Measurements from ENCODE around the gene OXCT1. TPM values are rescaled to one million over a fixed set of nuclear protein-coding genes. Genes with fewer than 3 reads are reported as not detected.

OXCT1 gene
- total and polyA plus RNA-seq, 2 of the 13 experiments (the other 11 are each of a cell fraction or from before 2014, with no cell fraction given) = 0.92 to 4.7 TPM

DNA sequence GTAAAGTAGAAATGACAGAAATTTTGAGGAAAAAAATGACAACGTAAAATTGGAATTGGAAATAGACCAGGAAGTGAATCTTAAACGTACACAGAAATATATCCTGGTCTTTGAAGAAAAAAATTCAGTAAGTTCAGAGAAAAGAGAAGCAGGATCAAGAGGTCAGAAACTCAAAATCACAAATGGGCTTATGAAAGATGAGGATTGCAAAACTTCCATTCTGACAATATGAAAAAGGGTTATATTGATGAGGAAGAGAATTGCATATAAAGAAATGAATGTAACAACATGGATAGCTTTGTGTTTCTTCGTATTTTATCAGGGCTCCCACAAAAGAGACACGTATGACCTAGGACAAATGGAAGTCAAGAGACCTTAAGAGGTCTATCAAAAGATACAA, 58.1 kb downstream of the OXCT1 start:
- no peaks in the 10 kb centered on the region for H3K36me3 ChIP-seq (replicated peaks in 1 of 2; ENCODE audit: control insufficient read depth in 1 of 2, insufficient read depth in 2 of 2, low read length in 2 of 2)
- H3K4me1 ChIP-seq (ENCODE audit: insufficient read depth, low read length) = no peaks in the 10 kb centered on the region
- no peaks in the 10 kb centered on the region for H4K20me1 ChIP-seq (ENCODE audit: insufficient read depth, low read length)
- CTCF ChIA-PET (ENCODE audit: low intra/inter-chr PET ratio, low total read pairs) = no interaction called here
- no peak overlapping the region for H3K9ac ChIP-seq (ENCODE audit: insufficient read depth, low read depth, low read length)
- FAIRE-seq (no peak), DNase-seq (ENCODE audit: low spot score) (no peak), ATAC-seq (no peak)
- no peaks in the 10 kb centered on the region for H3K9me3 ChIP-seq (ENCODE audit: low read length)
- no TSS peak for BruUV-seq (replicated peaks)
- 42% methylated on average over 4 of the region's 4 CpGs for WGBS (ENCODE audit: low lambda C conversion rate)
- POLR2A ChIA-PET = no interaction called here
- no peak for TF ChIP-seq ZNF83 (CRISPR knock-in tag; IDR thresholded peaks at IDR 0.05; ENCODE audit: borderline replicate concordance)
- TF ChIP-seq MLLT10 (CRISPR knock-in tag; IDR thresholded peaks at IDR 0.05) = no peak
- TF ChIP-seq ZNF660 (CRISPR knock-in tag; IDR thresholded peaks at IDR 0.05; ENCODE audit: borderline replicate concordance, low read depth) = no peak
- no peak for TF ChIP-seq ZNF644 (CRISPR knock-in tag; IDR thresholded peaks at IDR 0.05; ENCODE audit: low read depth)
- TF ChIP-seq, protein P1, sequence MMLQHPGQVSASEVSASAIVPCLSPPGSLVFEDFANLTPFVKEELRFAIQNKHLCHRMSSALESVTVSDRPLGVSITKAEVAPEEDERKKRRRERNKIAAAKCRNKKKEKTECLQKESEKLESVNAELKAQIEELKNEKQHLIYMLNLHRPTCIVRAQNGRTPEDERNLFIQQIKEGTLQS (CRISPR knock-in tag; IDR thresholded peaks at IDR 0.05) = no peak
- TF ChIP-seq ZSCAN20 (CRISPR knock-in tag; IDR thresholded peaks at IDR 0.05; ENCODE audit: borderline replicate concordance) = no peak
- no peak for TF ChIP-seq ZNF570 (CRISPR knock-in tag; IDR thresholded peaks at IDR 0.05; ENCODE audit: borderline replicate concordance)
- TF ChIP-seq MAZ (IDR thresholded peaks at IDR 0.05; ENCODE audit: borderline replicate concordance, low read depth, low read length) = no peak
- TF ChIP-seq MAZ (CRISPR knock-in tag; IDR thresholded peaks at IDR 0.05; ENCODE audit: low read depth) = no peak
- H2AFZ ChIP-seq (ENCODE audit: low read length) = no peak overlapping the region
- no peak overlapping the region for H3K4me3 ChIP-seq (replicated peaks in 1 of 3; ENCODE audit: insufficient read depth in 1 of 3, low read depth in 2 of 3, low read length in 3 of 3)
- intact Hi-C loops (cut with micrococcal nuclease; ENCODE audit: unreplicated experiment) (no loop called here), in situ Hi-C loops (cut with HindIII; ENCODE audit: extremely low pct_ligation_motif_present, low pct_unique_long_range_greater_than_20kb) (no loop called here)
- no peak overlapping the region for H3K4me2 ChIP-seq (ENCODE audit: low read depth, low read length)
- no peaks in the 10 kb centered on the region for H3K79me2 ChIP-seq (ENCODE audit: insufficient read depth, low read length)
- no peak overlapping the region for H3K27ac ChIP-seq (ENCODE audit: extremely low read length, insufficient read depth, low read length)
- no peaks in the 10 kb centered on the region for H3K27me3 ChIP-seq (ENCODE audit: control insufficient read depth in 1 of 2, insufficient read depth in 2 of 2, low read length in 2 of 2)

GRCh38 chr5:41809128-41809527, 61.1 kb downstream of the OXCT1 start:
- 58% methylated on average over 1 of the region's 1 CpG for WGBS (ENCODE audit: low lambda C conversion rate)
- no peaks in the 10 kb centered on the region for H3K27me3 ChIP-seq (ENCODE audit: control insufficient read depth in 1 of 2, insufficient read depth in 2 of 2, low read length in 2 of 2)
- CTCF ChIA-PET (ENCODE audit: low intra/inter-chr PET ratio, low total read pairs) = no interaction called here
- FAIRE-seq (no peak), ATAC-seq (no peak), DNase-seq (ENCODE audit: low spot score) (no peak)
- POLR2A ChIA-PET = no interaction called here
- BruUV-seq (replicated peaks) = no TSS peak
- H3K4me3 ChIP-seq (replicated peaks in 1 of 3; ENCODE audit: insufficient read depth in 1 of 3, low read depth in 2 of 3, low read length in 3 of 3) = no peak overlapping the region
- in situ Hi-C loops (cut with HindIII; ENCODE audit: extremely low pct_ligation_motif_present, low pct_unique_long_range_greater_than_20kb) (no loop called here), intact Hi-C loops (cut with micrococcal nuclease; ENCODE audit: unreplicated experiment) (no loop called here)
- H3K4me1 ChIP-seq (ENCODE audit: insufficient read depth, low read length) = no peaks in the 10 kb centered on the region
- H3K27ac ChIP-seq (ENCODE audit: extremely low read length, insufficient read depth, low read length) = no peak overlapping the region
- no peak overlapping the region for H3K9ac ChIP-seq (ENCODE audit: insufficient read depth, low read depth, low read length)
- no peaks in the 10 kb centered on the region for H3K9me3 ChIP-seq (ENCODE audit: low read length)
- no peak for TF ChIP-seq POGK (CRISPR knock-in tag; conservative IDR thresholded peaks at IDR 0.05)
- no peak for TF ChIP-seq HES4 (CRISPR knock-in tag; IDR thresholded peaks at IDR 0.05; ENCODE audit: borderline replicate concordance)
- no peak for TF ChIP-seq ZC3H13 (CRISPR knock-in tag; IDR thresholded peaks at IDR 0.05)
- TF ChIP-seq RFX1 (IDR thresholded peaks at IDR 0.05) = no peak
- no peak overlapping the region for H2AFZ ChIP-seq (ENCODE audit: low read length)
- no peak overlapping the region for H3K4me2 ChIP-seq (ENCODE audit: low read depth, low read length)
- H3K36me3 ChIP-seq (replicated peaks in 1 of 2; ENCODE audit: control insufficient read depth in 1 of 2, insufficient read depth in 2 of 2, low read length in 2 of 2) = no peaks in the 10 kb centered on the region
- no peaks in the 10 kb centered on the region for H3K79me2 ChIP-seq (ENCODE audit: insufficient read depth, low read length)
- H4K20me1 ChIP-seq (ENCODE audit: insufficient read depth, low read length) = no peaks in the 10 kb centered on the region
